ENCODE data around the gene VWA1.

The VWA1 gene

GRCh38 chr1:1391225-1391624, 44.3 kb upstream of the VWA1 start:
- Mint-ChIP-seq H3K36me3 (ENCODE audit: low read depth) (peaks cover 95% of the 10 kb centered on the region), H3K4me3 (no peak overlapping the region), H3K9me3 (no peaks in the 10 kb centered on the region), H3K4me1 (peaks cover 6% of the 10 kb centered on the region), H3K27ac (no peak overlapping the region), H3K27me3 (ENCODE audit: low read depth, poor library complexity) (peaks cover 2% of the 10 kb centered on the region)
- DNase-seq: no peak
- TF ChIP-seq CTCF (IDR thresholded peaks at IDR 0.05): no peak

GRCh38 chr1:1393014-1393413, 42.5 kb upstream of the VWA1 start:
- H3K36me3 Mint-ChIP-seq (ENCODE audit: low read depth): peaks cover 88% of the 10 kb centered on the region
- DNase-seq: no peak
- peaks cover 10% of the 10 kb centered on the region for H3K4me1 Mint-ChIP-seq
- no peak overlapping the region for H3K4me3 Mint-ChIP-seq
- peaks cover 2% of the 10 kb centered on the region for H3K27me3 Mint-ChIP-seq (ENCODE audit: low read depth, poor library complexity)
- H3K27ac Mint-ChIP-seq: no peak overlapping the region
- H3K9me3 Mint-ChIP-seq: no peaks in the 10 kb centered on the region
- TF ChIP-seq CTCF (IDR thresholded peaks at IDR 0.05): no peak

- H3K4me3 Mint-ChIP-seq: no peak overlapping the region
- H3K27me3 Mint-ChIP-seq (ENCODE audit: low read depth, poor library complexity): peaks cover 2% of the 10 kb centered on the region
- H3K4me1 Mint-ChIP-seq: peaks cover 14% of the 10 kb centered on the region
- H3K27ac Mint-ChIP-seq: peak overlapping the region; percentile 51
- no peak for DNase-seq
- no peaks in the 10 kb centered on the region for H3K9me3 Mint-ChIP-seq
- TF ChIP-seq CTCF (IDR thresholded peaks at IDR 0.05): no peak
- H3K36me3 Mint-ChIP-seq (ENCODE audit: low read depth): peaks cover 86% of the 10 kb centered on the region
Observed at GRCh38 chr1:1393428-1393827, 42.1 kb upstream of the VWA1 start.

GRCh38 chr1:1394116-1394515, 41.4 kb upstream of the VWA1 start:
- no peak for DNase-seq
- Mint-ChIP-seq H3K4me3 (no peak overlapping the region), H3K27ac (no peak overlapping the region), H3K4me1 (peaks cover 14% of the 10 kb centered on the region), H3K9me3 (no peaks in the 10 kb centered on the region), H3K27me3 (ENCODE audit: low read depth, poor library complexity) (peaks cover 2% of the 10 kb centered on the region), H3K36me3 (ENCODE audit: low read depth) (peaks cover 80% of the 10 kb centered on the region)
- TF ChIP-seq CTCF (IDR thresholded peaks at IDR 0.05): no peak

- no peak for TF ChIP-seq CTCF (IDR thresholded peaks at IDR 0.05)
- no peak overlapping the region for H3K27ac Mint-ChIP-seq
- peaks cover 69% of the 10 kb centered on the region for H3K36me3 Mint-ChIP-seq (ENCODE audit: low read depth)
- no peak for DNase-seq
- peaks cover 1% of the 10 kb centered on the region for H3K27me3 Mint-ChIP-seq (ENCODE audit: low read depth, poor library complexity)
- H3K9me3 Mint-ChIP-seq: no peaks in the 10 kb centered on the region
- H3K4me3 Mint-ChIP-seq: no peak overlapping the region
- peaks cover 21% of the 10 kb centered on the region for H3K4me1 Mint-ChIP-seq
Observed at GRCh38 chr1:1395166-1395565, 40.3 kb upstream of the VWA1 start.

GRCh38 chr1:1397839-1398523, 37.5 kb upstream of the VWA1 start:
- peak overlapping the region; percentile 97 for H3K4me3 Mint-ChIP-seq
- DNase-seq: no peak
- peaks cover 39% of the 10 kb centered on the region for H3K4me1 Mint-ChIP-seq
- H3K9me3 Mint-ChIP-seq: no peaks in the 10 kb centered on the region
- H3K36me3 Mint-ChIP-seq (ENCODE audit: low read depth): peaks cover 57% of the 10 kb centered on the region
- H3K27ac Mint-ChIP-seq: peak overlapping the region; percentile 83
- peaks cover 2% of the 10 kb centered on the region for H3K27me3 Mint-ChIP-seq (ENCODE audit: low read depth, poor library complexity)
- no peak for TF ChIP-seq CTCF (IDR thresholded peaks at IDR 0.05)
